GM12874 (cell line): ENCODE measurements around the gene TRIM65.

ENCODE experiments used
- CTCF ChIP-seq: IDR thresholded peaks from 2 replicates; pipeline ENCODE4 v1.5.1; 2011; ENCODE audit warnings: low read depth, mild to moderate bottlenecking, control low read depth, low read length, moderate library complexity; ENCODE audit not compliant: insufficient read depth

Gene TRIM65

GRCh38 chr17:75847614-75848522 lies 48.9 kb downstream of the TRIM65 start:
- TF ChIP-seq CTCF: no peak

- TF ChIP-seq CTCF: no peak
These were observed 49.8 kb downstream of the TRIM65 start for GRCh38 chr17:75846692-75847613.

GRCh38 chr17:75845933-75846691 lies 50.6 kb downstream of the TRIM65 start:
- TF ChIP-seq CTCF: no peak

GRCh38 chr17:75845058-75845711 lies 51.6 kb downstream of the TRIM65 start:
- TF ChIP-seq CTCF: peak; percentile 95

GRCh38 chr17:75844530-75845057 lies 52.2 kb downstream of the TRIM65 start:
- no peak for TF ChIP-seq CTCF

GRCh38 chr17:75843577-75844529 lies 52.9 kb downstream of the TRIM65 start, which contains the start of gene UNC13D:
UNC13D (minus strand) TSS chr17:75844404; CDS start chr17:75844337, 67 bp downstream.
- no peak for TF ChIP-seq CTCF
